HG02623 (cell line): ENCODE results near the gene MCRS1.
"Not testable (repeated sequence)": the region's sequence is repeated elsewhere in the genome, so short reads cannot be mapped to it uniquely, and the experiment has no call there.

Source experiments
- ATAC-seq: cut with Tn5 transposase; IDR thresholded peaks from one replicate; pipeline ENCODE4 v1.9.1; 2021; ENCODE audit warnings: moderate library complexity; ENCODE audit not compliant: unreplicated experiment

MCRS1 gene

DNA sequence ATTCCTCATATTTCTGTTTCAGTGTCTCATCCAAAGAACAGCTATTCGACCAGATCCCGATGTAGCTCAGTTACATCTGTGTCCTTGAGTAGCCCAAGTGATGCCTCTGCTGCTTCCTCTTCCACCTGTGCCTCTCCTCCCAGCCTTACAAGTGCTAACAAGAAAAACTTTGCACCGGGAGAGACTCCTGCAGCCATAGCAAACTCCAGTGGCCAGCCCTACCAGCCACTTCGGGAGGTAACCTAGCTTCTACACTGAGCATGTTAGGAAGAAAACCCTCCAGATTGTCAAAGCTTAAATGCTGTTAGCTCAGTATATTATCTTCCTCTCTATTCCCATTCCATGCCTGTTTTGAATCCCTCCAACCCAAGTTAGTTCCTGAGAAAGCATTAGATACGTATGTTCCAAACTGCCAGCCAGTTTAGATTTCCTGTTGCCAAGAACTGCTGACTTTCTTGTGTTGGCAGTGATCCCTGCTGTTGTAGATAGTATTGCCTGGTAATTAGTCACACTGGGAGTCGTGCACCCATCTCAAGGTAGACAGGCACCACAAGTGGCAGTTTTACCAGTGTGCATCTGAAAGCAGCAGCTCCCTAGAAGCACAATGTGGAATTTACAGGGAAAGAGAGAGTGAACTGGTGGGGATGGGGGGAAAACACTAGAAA is 43.1 kb downstream of the MCRS1 start:
- no peak for ATAC-seq

DNA sequence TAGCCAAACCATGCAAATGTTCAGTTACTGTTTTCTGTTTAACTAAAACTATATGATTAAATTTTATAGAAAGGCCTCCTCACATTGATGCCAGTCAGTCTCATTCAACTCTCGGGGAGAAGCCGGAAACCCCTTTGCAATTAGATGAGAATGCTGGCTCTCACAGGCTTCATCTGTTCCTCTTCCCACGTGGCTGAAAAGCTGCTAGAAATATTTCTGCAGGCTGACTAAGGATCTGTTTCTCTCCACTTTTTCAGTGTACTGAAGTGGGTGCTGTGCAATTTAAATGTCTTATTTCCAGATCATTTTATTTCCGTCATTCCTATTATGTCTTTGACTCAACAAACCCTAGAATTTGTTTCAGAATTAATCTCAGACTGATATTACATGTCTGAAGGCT is 46.6 kb downstream of the MCRS1 start:
- no peak for ATAC-seq

DNA sequence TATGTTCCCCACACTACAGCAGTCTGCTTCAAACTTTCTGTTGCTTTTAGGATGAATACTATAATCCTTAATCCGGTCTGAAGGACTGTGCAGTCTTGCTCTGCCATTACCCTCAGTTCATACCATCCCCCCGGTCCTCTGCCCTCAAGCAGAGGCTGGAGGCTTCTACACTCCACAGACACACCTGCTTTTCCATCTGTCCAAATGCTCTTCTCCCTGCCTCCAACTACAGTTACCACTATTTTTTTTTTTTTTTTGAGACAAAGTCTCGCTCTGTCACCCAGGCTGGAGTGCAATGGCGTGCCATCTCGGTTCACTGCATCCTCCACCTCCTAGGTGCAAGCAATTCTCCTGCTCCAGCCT is 48.4 kb downstream of the MCRS1 start:
- ATAC-seq = no peak

DNA sequence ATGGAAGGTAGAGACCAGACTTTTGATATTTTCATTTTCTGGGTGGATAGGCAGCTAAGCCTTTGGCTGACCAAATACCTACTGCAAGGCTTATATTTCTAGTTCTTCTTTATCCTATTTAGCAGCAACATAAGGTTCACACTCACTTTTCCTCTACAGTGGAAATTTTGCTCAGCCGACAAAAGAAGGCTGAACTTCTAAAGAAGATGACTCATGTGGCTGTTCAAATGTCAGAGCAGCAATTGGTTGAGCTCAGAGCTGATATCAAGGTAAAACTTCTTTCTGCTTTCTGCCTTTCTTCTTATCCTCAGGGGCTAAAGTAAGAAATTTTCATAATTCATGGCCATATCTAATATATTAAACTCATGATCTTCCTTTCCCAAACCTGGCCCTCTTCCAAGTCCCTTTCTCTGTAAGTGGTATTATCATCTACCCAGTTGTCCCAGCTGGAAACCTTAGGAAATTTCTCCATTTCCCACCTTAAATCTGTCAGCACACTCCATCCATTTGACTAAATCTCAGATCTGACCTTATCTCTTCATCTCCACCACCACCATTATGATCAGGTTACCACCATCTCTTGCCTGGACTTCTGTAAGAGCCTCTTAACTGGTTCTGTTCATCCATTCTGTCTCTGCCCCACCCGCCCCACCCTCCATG is 48.9 kb downstream of the MCRS1 start:
- no peak for ATAC-seq

DNA sequence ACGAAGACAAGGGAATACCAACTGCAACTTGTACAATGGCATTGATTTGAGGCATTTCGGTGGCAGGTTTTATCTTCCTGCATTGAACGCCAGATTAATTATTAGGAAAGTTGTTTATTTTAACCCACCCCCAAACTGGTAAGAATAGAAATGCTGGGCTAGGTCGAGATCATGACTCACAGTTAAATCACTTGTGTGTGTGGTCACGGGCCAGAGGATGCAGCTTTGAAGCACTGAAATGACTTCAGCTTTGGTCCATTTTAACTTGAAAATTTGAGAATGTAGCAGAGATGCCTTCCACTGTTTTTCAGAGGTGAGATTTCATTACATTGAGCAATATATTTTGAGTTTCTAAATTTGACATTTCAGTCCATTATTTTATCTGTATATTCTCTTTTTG is 52.7 kb downstream of the MCRS1 start:
- no peak for ATAC-seq

DNA sequence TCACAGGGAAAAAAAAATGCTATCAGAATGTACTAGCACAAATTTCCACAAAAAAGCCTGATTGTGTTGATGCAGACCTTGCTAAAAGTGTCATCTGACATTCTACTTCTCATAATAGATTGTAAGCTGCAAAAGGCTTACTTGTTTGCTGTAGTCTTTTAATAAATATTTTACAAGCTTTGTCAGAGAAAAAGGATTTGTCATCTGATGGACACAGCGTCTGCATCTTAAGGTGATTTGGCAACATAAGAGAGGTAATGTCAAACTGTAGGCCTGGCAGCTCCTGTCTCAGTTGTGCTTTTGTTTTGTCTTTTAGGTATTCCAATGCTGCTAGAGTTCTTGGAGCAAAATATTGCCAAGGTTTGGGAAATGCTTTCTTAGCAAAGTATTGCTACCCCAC is 55.4 kb downstream of the MCRS1 start:
- ATAC-seq = no peak

DNA sequence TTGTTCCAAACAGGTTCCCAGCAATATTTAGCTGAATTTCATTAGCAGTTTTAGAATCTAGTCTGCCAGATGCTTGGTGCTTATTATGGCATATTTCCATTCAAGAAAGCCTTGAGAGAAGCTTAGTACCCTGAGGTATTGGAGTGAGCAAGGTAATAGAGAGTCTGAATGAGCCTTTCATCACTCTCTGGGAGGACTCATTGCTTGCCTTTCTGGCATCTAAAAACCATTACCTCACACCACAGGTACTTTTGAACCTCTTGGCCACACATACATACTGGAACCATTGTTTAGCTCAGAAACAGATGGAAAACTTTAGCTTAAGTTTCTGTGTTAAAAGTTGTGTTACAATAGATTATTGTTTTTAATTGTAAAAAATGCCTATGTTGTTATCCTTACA is 56.5 kb downstream of the MCRS1 start:
- ATAC-seq = no peak

DNA sequence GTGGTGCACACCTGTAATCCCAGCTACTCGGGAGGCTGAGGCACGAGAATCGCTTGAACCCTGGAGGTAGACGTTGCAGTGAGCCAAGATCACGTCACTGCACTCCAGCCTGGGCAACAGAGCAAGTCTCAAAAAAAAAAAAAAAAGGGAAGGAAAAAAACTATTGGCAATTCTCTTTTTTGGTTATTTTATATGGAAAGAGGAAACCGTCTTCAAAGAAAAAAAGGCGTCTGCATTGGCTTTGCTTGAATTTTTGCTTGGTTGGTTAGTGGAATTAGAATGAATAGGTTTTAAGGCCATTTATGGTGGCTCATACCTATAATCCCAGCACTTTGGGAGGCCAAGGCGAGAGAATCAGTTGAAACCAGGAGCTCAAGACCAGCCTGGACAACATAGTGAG is 58.3 kb downstream of the MCRS1 start:
- not testable (repeated sequence) for ATAC-seq
